GM18505 (cell line): ENCODE results near the gene MRGPRG.

Source experiments
- ATAC-seq: cut with Tn5 transposase; IDR thresholded peaks from one replicate; pipeline ENCODE4 v1.9.1; 2021; ENCODE audit not compliant: unreplicated experiment
- POLR2A ChIP-seq: IDR thresholded peaks from 4 replicates; pipeline ENCODE4 v1.6.1; 2011; ENCODE audit warnings: borderline replicate concordance; ENCODE audit not compliant: insufficient read depth, insufficient read length; ENCODE audit errors: extremely low read depth

The MRGPRG gene

GRCh38 chr11:3222003-3222855 lies 3.6 kb upstream of the MRGPRG start:
- no peak for ATAC-seq

GRCh38 chr11:3221408-3222002 lies 2.9 kb upstream of the MRGPRG start:
- no peak for TF ChIP-seq POLR2A
- no peak for ATAC-seq

More at GRCh38 chr11:3222003-3222855, 3.6 kb upstream of the MRGPRG start:
- TF ChIP-seq POLR2A: no peak

- no peak for ATAC-seq
- TF ChIP-seq POLR2A: no peak
Observed at GRCh38 chr11:3220521-3221407, 2.2 kb upstream of the MRGPRG start.

GRCh38 chr11:3220101-3220500 lies 1.5 kb upstream of the MRGPRG start:
- TF ChIP-seq POLR2A: no peak
- ATAC-seq: no peak

- ATAC-seq: no peak
- no peak for TF ChIP-seq POLR2A
Observed at GRCh38 chr11:3219281-3219892, 774 bp upstream of the MRGPRG start.

DNA sequence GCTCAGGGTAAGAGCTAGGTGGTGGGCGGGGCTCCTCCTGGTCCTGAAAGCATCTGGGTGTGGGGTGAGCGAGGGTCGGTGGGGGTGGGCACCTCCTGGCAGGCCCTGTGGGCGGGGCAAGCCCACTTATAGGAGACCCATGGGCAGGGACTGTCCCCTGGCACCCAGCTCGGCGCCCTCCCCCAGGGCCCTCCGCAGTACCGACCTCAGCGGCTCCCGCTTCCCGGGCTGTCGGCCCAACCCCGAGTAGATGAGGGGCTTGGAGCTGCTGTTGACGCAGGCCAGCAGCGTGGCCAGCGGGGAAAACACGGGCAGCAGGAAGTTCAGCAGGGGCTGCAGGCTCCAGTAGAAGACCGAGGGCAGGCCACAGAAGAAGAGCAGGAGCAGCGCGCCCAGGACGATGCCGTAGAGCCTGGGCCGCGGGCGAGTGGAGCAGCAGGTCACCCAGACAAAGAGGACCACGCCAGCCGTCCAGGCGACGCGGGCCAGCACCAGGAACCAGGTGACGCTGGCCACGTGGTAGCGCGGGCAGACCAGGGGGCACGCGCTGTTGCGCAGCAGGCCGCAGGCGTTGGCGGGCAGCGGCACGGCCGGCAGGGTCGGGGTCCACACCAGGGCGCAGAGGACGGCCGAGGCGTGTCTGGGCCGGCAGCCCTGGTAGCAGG lies 663 bp downstream of the MRGPRG start:
- TF ChIP-seq POLR2A: no peak
- ATAC-seq: no peak

- no peak for TF ChIP-seq POLR2A
- no peak for ATAC-seq
Observed at GRCh38 chr11:3216027-3216525, 2.5 kb downstream of the MRGPRG start.

GRCh38 chr11:3215346-3216026 lies 3.1 kb downstream of the MRGPRG start:
- TF ChIP-seq POLR2A: no peak

DNA sequence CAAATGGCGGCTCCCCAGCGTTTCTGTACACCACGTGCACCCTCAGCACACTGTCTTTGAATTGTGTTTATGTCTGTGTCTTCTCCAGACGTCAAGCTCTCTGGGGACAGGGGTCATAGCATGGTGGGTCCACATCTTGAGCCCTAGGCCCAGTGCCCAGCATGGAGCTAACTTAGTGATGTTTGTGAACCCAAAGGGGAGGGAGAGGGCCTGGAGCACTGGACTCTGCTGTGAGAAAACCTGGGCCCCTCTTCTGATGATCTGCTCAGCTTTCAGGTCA lies 4.3 kb downstream of the MRGPRG start:
- TF ChIP-seq POLR2A: no peak
- no peak for ATAC-seq

More at GRCh38 chr11:3215346-3216026, 3.1 kb downstream of the MRGPRG start:
- no peak for ATAC-seq

GRCh38 chr11:3213659-3214419 lies 4.8 kb downstream of the MRGPRG start:
- no peak for TF ChIP-seq POLR2A
- ATAC-seq: no peak

GRCh38 chr11:3208272-3208671 lies 10.3 kb downstream of the MRGPRG start:
- no peak for ATAC-seq
- no peak for TF ChIP-seq POLR2A
